Measurements from ENCODE around the gene RPS14. TPM values are rescaled to one million over a fixed set of nuclear protein-coding genes. Genes with fewer than 3 reads are reported as not detected.

RPS14 gene
- total and polyA plus RNA-seq, 9 of the 15 experiments (the other 6 are each of a cell fraction or from before 2014, with no cell fraction given): 1,824 to 5,983 (median 3,017) TPM

DNA sequence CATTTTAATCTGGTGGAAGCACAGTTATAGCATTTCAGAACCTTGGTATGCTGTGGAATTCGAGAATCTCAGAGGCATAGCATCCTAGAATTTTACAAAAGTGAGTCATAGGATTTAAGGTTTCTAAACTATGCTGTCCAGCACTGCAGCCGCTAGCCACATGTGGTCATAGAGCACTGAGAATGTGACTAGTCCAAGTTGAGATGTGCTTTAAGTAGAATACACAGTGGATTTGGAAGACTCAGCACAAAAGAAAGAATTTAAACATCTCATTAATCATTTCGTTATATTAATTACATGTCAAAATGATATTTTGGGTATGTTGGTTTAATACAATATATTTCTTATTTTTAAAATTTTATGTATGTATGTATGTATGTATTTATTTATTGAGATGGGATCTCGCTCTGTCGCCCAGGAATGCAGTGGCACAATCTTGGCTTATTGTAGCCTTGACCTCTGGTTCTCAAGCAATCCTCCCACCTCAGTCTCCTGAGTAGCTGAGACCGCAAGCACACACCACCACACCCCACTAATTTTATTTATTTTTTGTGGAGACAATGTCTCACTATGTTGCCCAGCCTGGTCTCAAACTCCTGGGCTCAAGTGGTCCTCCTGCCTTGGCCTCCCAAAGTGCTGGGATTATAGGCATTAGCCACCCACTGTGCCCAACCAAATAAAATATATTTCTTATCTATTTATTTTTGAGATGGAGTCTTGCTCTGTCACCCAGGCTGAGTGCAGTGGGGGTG, 20.4 kb upstream of the RPS14 start (continued):
- TF ChIP-seq, protein P1, sequence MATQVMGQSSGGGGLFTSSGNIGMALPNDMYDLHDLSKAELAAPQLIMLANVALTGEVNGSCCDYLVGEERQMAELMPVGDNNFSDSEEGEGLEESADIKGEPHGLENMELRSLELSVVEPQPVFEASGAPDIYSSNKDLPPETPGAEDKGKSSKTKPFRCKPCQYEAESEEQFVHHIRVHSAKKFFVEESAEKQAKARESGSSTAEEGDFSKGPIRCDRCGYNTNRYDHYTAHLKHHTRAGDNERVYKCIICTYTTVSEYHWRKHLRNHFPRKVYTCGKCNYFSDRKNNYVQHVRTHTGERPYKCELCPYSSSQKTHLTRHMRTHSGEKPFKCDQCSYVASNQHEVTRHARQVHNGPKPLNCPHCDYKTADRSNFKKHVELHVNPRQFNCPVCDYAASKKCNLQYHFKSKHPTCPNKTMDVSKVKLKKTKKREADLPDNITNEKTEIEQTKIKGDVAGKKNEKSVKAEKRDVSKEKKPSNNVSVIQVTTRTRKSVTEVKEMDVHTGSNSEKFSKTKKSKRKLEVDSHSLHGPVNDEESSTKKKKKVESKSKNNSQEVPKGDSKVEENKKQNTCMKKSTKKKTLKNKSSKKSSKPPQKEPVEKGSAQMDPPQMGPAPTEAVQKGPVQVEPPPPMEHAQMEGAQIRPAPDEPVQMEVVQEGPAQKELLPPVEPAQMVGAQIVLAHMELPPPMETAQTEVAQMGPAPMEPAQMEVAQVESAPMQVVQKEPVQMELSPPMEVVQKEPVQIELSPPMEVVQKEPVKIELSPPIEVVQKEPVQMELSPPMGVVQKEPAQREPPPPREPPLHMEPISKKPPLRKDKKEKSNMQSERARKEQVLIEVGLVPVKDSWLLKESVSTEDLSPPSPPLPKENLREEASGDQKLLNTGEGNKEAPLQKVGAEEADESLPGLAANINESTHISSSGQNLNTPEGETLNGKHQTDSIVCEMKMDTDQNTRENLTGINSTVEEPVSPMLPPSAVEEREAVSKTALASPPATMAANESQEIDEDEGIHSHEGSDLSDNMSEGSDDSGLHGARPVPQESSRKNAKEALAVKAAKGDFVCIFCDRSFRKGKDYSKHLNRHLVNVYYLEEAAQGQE (IDR thresholded peaks at IDR 0.05; ENCODE audit: borderline replicate concordance): peak; percentile 34
- TF ChIP-seq, protein P1 (CRISPR knock-in tag; IDR thresholded peaks at IDR 0.05; ENCODE audit: low read depth): no peak
- TF ChIP-seq, protein P2, sequence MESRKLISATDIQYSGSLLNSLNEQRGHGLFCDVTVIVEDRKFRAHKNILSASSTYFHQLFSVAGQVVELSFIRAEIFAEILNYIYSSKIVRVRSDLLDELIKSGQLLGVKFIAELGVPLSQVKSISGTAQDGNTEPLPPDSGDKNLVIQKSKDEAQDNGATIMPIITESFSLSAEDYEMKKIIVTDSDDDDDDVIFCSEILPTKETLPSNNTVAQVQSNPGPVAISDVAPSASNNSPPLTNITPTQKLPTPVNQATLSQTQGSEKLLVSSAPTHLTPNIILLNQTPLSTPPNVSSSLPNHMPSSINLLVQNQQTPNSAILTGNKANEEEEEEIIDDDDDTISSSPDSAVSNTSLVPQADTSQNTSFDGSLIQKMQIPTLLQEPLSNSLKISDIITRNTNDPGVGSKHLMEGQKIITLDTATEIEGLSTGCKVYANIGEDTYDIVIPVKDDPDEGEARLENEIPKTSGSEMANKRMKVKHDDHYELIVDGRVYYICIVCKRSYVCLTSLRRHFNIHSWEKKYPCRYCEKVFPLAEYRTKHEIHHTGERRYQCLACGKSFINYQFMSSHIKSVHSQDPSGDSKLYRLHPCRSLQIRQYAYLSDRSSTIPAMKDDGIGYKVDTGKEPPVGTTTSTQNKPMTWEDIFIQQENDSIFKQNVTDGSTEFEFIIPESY (CRISPR knock-in tag; IDR thresholded peaks at IDR 0.05): peak; percentile 37; the same call in 1 of the 2 replicates
- TF ChIP-seq RAD51 (IDR thresholded peaks at IDR 0.05; ENCODE audit: borderline replicate concordance, low read depth) (no peak), STAG1 (CRISPR knock-in tag; IDR thresholded peaks at IDR 0.05; ENCODE audit: borderline replicate concordance) (no peak), C11orf30 (IDR thresholded peaks at IDR 0.05; ENCODE audit: low read depth) (peak; percentile 42; the same call in 1 of the 2 replicates), ZNF316 (IDR thresholded peaks at IDR 0.05) (peak; percentile 60)
